Transverse colon (tissue), 4 donors: ENCODE data around the gene PAQR5. TPM values are rescaled to one million over a fixed set of nuclear protein-coding genes. Genes with fewer than 3 reads are reported as not detected.

Source experiments
- DNase-seq: peaks from one replicate; pipeline ENCODE4 v3.0.0-alpha.2; 2019
- H3K27ac ChIP-seq, 4 donors: fragments of 200-600 bp; sonication (generic); 2 replicates each; pipeline ENCODE4 v1.5.1; 2016 to 2018; ENCODE audit warnings: inconsistent platforms in 4 of 4
- H3K27me3 ChIP-seq: fragments of 200-600 bp; sonication (generic); 2 replicates; pipeline ENCODE4 v1.5.1; 2017; ENCODE audit warnings: inconsistent platforms
- H3K36me3 ChIP-seq, 4 donors: fragments of 200-600 bp; sonication (generic); 2 replicates each; pipeline ENCODE4 v1.5.1; 2017 to 2019; ENCODE audit warnings: inconsistent platforms in 4 of 4
- H3K4me1 ChIP-seq, 4 donors: fragments of 200-600 bp; sonication (generic); 2 replicates each; pipeline ENCODE4 v1.5.1; 2017 to 2020; ENCODE audit warnings: inconsistent platforms in 4 of 4
- H3K4me3 ChIP-seq, 4 donors: fragments of 200-600 bp; sonication (generic); 1 replicate in 1 of 4; 2 replicates in 3 of 4; pipeline versions ENCODE4 v1.5.1 to v1.6.1; 2017 to 2019; ENCODE audit warnings: inconsistent platforms in 4 of 4
- H3K9me3 ChIP-seq, 2 donors: fragments of 200-600 bp; sonication (generic); 2 replicates each; pipeline ENCODE4 v1.5.1; 2017 to 2019; ENCODE audit warnings: inconsistent platforms in 2 of 2
- CTCF ChIP-seq, 5 experiments: fragments of 200-600 bp in 3 of 5; fragments of 450-650 bp in 2 of 5; sonication (generic) in 3 of 5; IDR thresholded peaks; 1 replicate in 2 of 5; 2 replicates in 3 of 5; pipeline ENCODE4 v1.5.1; 2016 to 2017; ENCODE audit warnings: antibody characterized with exemption in 5 of 5, inconsistent platforms in 3 of 5, mild to moderate bottlenecking in 2 of 5, moderate library complexity in 1 of 5
- EP300 ChIP-seq: sonication (generic); formaldehyde crosslinking; IDR thresholded peaks from one replicate; pipeline ENCODE4 v1.6.1; 2017; ENCODE audit warnings: antibody characterized with exemption, low read depth
- POLR2A ChIP-seq: fragments of 450-650 bp; IDR thresholded peaks from one replicate; pipeline ENCODE4 v1.6.1; 2016; ENCODE audit warnings: antibody characterized with exemption, mild to moderate bottlenecking, moderate library complexity
- POLR2AphosphoS5 ChIP-seq, 3 donors: sonication (generic); formaldehyde crosslinking; IDR thresholded peaks; one replicate each; pipeline ENCODE4 v1.6.1; 2016; ENCODE audit warnings: antibody characterized with exemption in 3 of 3
- WGBS, 2 donors: methylation state at CpG; one replicate each; pipeline ENCODE4 v1.1.5; 2018; ENCODE audit warnings: low coverage in 1 of 2; 5-methylcytosine and 5-hydroxymethylcytosine counted together
- in situ Hi-C, 4 donors: fragments of 200-750 bp; cut with MboI; loops; one replicate each; pipeline versions ENCODE4 v1.15.0 to v1.15.1; 2017; ENCODE audit warnings: low sequenced_read_pairs in 3 of 4, low pct_ligation_motif_present in 1 of 4, low pct_unique_long_range_greater_than_20kb in 1 of 4
- intact Hi-C: fragments of 100-400 bp; cut with DNase I; formaldehyde crosslinking; loops from one replicate; pipeline ENCODE4 v1.15.1; 2023; ENCODE audit warnings: low total_unique reads
- total RNA-seq, 4 donors: library from RNA; depleted of rRNA; stranded (reverse); fragments of >200 nt; gene quantifications; one replicate each; pipeline ENCODE4 v1.1.0, GENCODE V29; 2016

Gene PAQR5
- 10 to 100 TPM; 21.1 to 80.0 (median 48.9) TPM for total RNA-seq

DNA sequence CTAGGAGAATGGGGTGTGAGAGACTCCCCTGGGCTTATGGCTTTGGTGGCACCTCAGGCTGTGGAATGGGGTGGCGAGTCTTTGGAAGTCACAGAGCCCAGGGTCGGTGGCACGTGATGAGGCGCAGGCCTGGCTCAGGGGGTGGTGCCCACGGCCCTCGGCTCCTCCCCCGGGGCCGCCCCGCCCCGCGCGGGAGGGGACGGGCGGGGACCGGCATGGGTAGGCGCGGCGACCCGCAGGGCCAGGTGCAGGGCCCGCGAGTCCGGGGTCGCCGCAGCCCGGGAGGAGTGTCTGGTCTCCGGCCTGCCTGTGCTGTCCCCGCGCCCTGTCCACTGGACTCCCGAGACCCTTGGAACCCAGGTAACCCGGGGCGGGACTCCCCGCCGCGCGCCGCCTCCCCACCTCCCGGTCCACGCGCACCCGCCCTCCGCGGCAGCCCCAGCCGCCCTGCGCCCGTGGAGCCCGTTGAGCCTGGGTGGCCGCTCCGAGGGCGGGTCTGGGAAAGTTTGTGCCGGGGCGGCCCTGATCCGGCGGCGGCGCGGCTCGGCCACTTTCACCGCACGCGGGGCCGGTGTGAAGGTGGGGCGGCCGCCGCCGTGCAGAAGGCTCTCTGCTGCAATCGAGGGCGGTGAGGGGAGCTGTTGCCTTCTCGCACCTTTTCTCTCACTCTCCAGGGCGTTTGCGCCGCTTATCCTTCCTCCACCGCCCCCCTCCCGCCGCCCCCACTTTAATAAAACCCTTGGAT lies at the start of gene PAQR5:
Gene PAQR5 (plus strand): TSS at position 216 of the 745 bp plus-strand sequence. CDS start 61,169 bp downstream, outside the sequence.
- Histone ChIP-seq H3K27me3 (peaks cover 18% of the 10 kb centered on the region), H3K9me3 (no peaks in the 10 kb centered on the region), H3K36me3 (no peaks in the 10 kb centered on the region), H3K27ac (peak within 1 kb of the TSS; percentile 67 to 82 (median 76)), H3K4me3 (peak within 1 kb of the TSS; percentile 37 to 59 (median 50)), H3K4me1 (peaks cover 0 to 28% (median 20%) of the 10 kb centered on the region in 4 donors)
- WGBS, 2 donors = 2% methylated on average over 56 of the region's 74 CpGs; no CpG with 5 or more reads in 1 of the 2 donors
- intact Hi-C loops = loop anchor here (2.0 kb wide), 1 partner anchor 74 kb away; no protein-coding TSS in a partner anchor
- in situ Hi-C loops = no loop called here
- peak; percentile 75 for DNase-seq
- peak in 2 of 3 donors; percentile 39 to 55 for TF ChIP-seq POLR2AphosphoS5 (IDR thresholded peaks at IDR 0.05)
- TF ChIP-seq EP300 = no peak
- peak; percentile 43 for TF ChIP-seq POLR2A

GRCh38 chr15:69253156-69253555 lies 45.6 kb upstream of the PAQR5 start:
- Histone ChIP-seq H3K9me3 (no peaks in the 10 kb centered on the region), H3K4me3 (no peak overlapping the region), H3K36me3 (no peaks in the 10 kb centered on the region), H3K27ac (no peak overlapping the region), H3K4me1 (peaks cover 0 to 4% (median 0%) of the 10 kb centered on the region in 4 donors), H3K27me3 (no peaks in the 10 kb centered on the region)
- no peak for DNase-seq
- in situ Hi-C loops (loop anchor here in 3 of 4 donors (10.0 to 25.0 kb wide), 2 partner anchors 188 to 191 kb away; no protein-coding TSS in a partner anchor), intact Hi-C loops (no loop called here)
- WGBS, 2 donors = 49 to 50% methylated on average over 1 to 3 of the region's 3 CpGs
- TF ChIP-seq CTCF (IDR thresholded peaks at IDR 0.05) = no peak

DNA sequence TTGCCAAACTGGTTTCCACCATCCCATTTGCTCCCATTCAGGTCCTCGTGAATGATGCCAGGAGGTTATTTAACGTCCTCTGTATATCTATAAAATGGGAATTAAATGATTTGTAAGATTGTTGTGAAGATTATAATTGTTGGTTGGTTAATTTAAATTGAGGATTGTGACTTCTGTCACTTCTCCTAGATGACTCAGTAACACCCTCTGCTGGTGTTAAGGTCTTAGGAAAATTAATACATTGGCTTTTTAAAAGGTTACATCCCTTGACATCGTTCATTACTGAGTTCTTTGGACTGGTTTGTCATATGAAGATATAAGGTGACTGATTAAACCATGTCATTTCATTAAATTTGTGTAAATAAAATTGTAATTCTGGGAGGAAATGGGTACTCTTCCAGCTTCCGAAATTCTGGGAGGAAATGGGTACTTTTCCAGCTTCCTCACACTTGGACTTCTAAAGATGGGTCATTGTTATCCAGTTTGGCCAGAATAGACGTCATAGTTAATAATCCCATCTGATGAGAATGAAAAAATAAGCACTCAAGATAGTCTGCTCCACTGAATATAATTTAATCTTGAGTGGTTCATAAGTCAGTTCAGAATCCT lies 33.3 kb upstream of the PAQR5 start:
- Histone ChIP-seq H3K27ac (no peak overlapping the region), H3K9me3 (no peaks in the 10 kb centered on the region), H3K36me3 (peaks cover 0 to 19% (median 0%) of the 10 kb centered on the region in 4 donors), H3K27me3 (no peaks in the 10 kb centered on the region), H3K4me3 (no peak overlapping the region), H3K4me1 (no peaks in the 10 kb centered on the region)
- TF ChIP-seq POLR2A = no peak
- TF ChIP-seq CTCF (IDR thresholded peaks at IDR 0.05) = peak; percentile 44 to 59 (median 54)
- no peak for TF ChIP-seq EP300
- TF ChIP-seq POLR2AphosphoS5 (IDR thresholded peaks at IDR 0.05) = no peak
- intact Hi-C loops (loop anchor here (10.0 kb wide), 1 partner anchor 201 kb away; no protein-coding TSS in a partner anchor), in situ Hi-C loops (loop anchor here in 3 of 4 donors (10.0 to 25.0 kb wide), 2 partner anchors 201 to 203 kb away; no protein-coding TSS in a partner anchor)
- 36 to 41% methylated on average over 5 of the region's 5 CpGs for WGBS, 2 donors
- DNase-seq = no peak

DNA sequence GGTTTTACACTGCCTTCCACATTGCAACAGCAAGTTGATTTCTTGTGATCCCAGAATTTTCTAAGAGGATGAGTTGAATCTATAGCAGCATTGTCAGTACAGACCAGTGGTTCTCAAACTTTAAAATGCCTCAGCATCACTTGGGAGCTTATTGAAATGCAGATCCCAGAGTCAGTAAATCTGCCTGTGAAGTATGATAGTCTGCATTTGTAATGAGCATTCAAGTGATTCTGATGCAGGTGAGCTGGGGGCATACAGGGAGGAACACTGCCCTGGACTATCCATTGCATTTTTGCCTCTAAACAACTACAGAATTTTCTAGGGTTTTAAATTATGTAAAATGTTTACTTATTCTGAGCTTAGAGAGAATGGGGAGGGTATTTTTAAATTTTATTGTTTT lies 27.5 kb upstream of the PAQR5 start:
- no peak for DNase-seq
- H3K27me3 ChIP-seq = no peaks in the 10 kb centered on the region
- no peak overlapping the region for H3K27ac ChIP-seq
- H3K9me3 ChIP-seq = no peaks in the 10 kb centered on the region
- TF ChIP-seq POLR2A (no peak), POLR2AphosphoS5 (IDR thresholded peaks at IDR 0.05) (no peak), CTCF (IDR thresholded peaks at IDR 0.05) (no peak), EP300 (no peak)
- H3K4me1 ChIP-seq = no peaks in the 10 kb centered on the region
- H3K36me3 ChIP-seq = no peaks in the 10 kb centered on the region
- H3K4me3 ChIP-seq = no peak overlapping the region
- intact Hi-C loops (no loop called here), in situ Hi-C loops (loop anchor here in 2 of 4 donors (25.0 kb wide), 1 partner anchor 209 kb away; no protein-coding TSS in a partner anchor)
